HG02588 (cell line): Measurements from ENCODE around the gene POLR2J.
"Not testable (repeated sequence)": the region's sequence is repeated elsewhere in the genome, so short reads cannot be mapped to it uniquely, and the experiment has no call there.

Source experiments
- ATAC-seq: cut with Tn5 transposase; IDR thresholded peaks from one replicate; pipeline ENCODE4 v1.9.1; 2021; ENCODE audit warnings: mild to moderate bottlenecking, moderate library complexity; ENCODE audit not compliant: unreplicated experiment

Gene POLR2J

GRCh38 chr7:102478314-102479208, at the start of gene POLR2J:
POLR2J (minus strand) TSS chr7:102478922; CDS start chr7:102478860, 62 bp downstream.
- peak; percentile 80 for ATAC-seq

GRCh38 chr7:102527822-102528793, 49.4 kb upstream of the POLR2J start:
- ATAC-seq: not testable (repeated sequence)

GRCh38 chr7:102527182-102527581, 48.5 kb upstream of the POLR2J start:
- ATAC-seq: not testable (repeated sequence)

- not testable (repeated sequence) for ATAC-seq
Observed at GRCh38 chr7:102524803-102525202, 46.1 kb upstream of the POLR2J start.

GRCh38 chr7:102520797-102521196, 42.1 kb upstream of the POLR2J start:
- ATAC-seq: not testable (repeated sequence)

GRCh38 chr7:102517550-102518147, 38.9 kb upstream of the POLR2J start, which contains the start of gene RASA4B:
RASA4B (minus strand) TSS chr7:102517777; CDS start chr7:102517710, 67 bp downstream.
- ATAC-seq: peak; percentile 80

- not testable (repeated sequence) for ATAC-seq
Observed at GRCh38 chr7:102516951-102517350, 38.2 kb upstream of the POLR2J start.

GRCh38 chr7:102515889-102516288, 37.2 kb upstream of the POLR2J start:
- not testable (repeated sequence) for ATAC-seq

- ATAC-seq: peak; percentile 60
Observed at GRCh38 chr7:102514881-102515721, 36.4 kb upstream of the POLR2J start.

- ATAC-seq: not testable (repeated sequence)
Observed at GRCh38 chr7:102512642-102513221, 34.0 kb upstream of the POLR2J start.

GRCh38 chr7:102511860-102512522, 33.3 kb upstream of the POLR2J start:
- peak; percentile 40 for ATAC-seq

- not testable (repeated sequence) for ATAC-seq
Observed at GRCh38 chr7:102510575-102510974, 31.9 kb upstream of the POLR2J start.

- ATAC-seq: not testable (repeated sequence)
Observed at GRCh38 chr7:102507410-102508088, 28.8 kb upstream of the POLR2J start.

- not testable (repeated sequence) for ATAC-seq
Observed at GRCh38 chr7:102505298-102506185, 26.8 kb upstream of the POLR2J start.

GRCh38 chr7:102503141-102503540, 24.4 kb upstream of the POLR2J start:
- not testable (repeated sequence) for ATAC-seq

GRCh38 chr7:102498321-102498720, 19.6 kb upstream of the POLR2J start:
- ATAC-seq: not testable (repeated sequence)

GRCh38 chr7:102497308-102497707, 18.6 kb upstream of the POLR2J start:
- ATAC-seq: not testable (repeated sequence)
